Esophagus muscularis mucosa (tissue), 3 donors: ENCODE data around the gene NDUFAF8.

ENCODE experiments used
- POLR2A ChIP-seq: fragments of 450-650 bp; IDR thresholded peaks from one replicate; pipeline ENCODE4 v1.6.1; 2017; ENCODE audit warnings: antibody characterized with exemption, moderate library complexity, mild to moderate bottlenecking, low read depth
- POLR2AphosphoS5 ChIP-seq, 2 donors: sonication (generic); formaldehyde crosslinking; IDR thresholded peaks; one replicate each; pipeline ENCODE4 v1.6.1; 2017; ENCODE audit warnings: antibody characterized with exemption in 2 of 2
- TF ChIP-seq, protein P1 (sequence below), 3 experiments: fragments of 200-600 bp in 2 of 3; fragments of 450-650 bp in 1 of 3; sonication (generic) in 2 of 3; IDR thresholded peaks; one replicate each; pipeline ENCODE4 v1.5.1; 2017 to 2019; ENCODE audit warnings: antibody characterized with exemption in 3 of 3, mild to moderate bottlenecking in 2 of 3, moderate library complexity in 1 of 3

DNA sequence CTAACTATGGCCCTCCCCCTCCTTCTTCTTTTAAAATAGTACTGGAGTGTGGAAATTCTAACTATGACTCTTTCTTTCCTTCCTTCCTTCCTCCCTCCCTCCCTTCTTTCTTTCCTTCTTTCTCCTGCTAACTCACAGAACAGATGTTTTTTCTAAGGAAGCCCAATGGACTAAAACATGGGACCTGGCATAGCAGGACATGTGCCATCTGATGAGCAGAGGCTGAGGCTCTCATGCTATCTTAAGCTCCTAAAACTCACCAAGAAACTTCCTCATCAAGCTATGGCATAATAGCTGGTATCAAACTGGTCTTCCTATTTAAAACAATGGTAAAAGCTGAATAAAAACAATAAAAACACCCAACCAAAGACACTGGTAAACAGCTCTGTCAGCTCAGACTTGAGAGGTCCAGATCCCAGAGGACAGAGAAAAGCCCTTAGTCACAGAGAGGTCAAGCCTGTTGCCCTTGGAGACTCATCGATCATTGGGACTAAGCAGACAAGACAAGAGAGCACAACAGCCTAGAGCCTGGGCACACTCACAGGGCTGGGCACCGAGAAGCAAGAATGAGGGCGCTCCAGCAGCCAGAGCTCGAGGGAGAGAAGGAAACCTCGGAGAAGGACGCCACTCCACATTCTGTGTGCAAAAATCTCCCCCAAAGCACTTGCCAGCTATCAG is 28.4 kb downstream of the NDUFAF8 start:
- TF ChIP-seq POLR2AphosphoS5 (IDR thresholded peaks at IDR 0.05) (no peak), POLR2A (no peak)
- TF ChIP-seq, protein P1, sequence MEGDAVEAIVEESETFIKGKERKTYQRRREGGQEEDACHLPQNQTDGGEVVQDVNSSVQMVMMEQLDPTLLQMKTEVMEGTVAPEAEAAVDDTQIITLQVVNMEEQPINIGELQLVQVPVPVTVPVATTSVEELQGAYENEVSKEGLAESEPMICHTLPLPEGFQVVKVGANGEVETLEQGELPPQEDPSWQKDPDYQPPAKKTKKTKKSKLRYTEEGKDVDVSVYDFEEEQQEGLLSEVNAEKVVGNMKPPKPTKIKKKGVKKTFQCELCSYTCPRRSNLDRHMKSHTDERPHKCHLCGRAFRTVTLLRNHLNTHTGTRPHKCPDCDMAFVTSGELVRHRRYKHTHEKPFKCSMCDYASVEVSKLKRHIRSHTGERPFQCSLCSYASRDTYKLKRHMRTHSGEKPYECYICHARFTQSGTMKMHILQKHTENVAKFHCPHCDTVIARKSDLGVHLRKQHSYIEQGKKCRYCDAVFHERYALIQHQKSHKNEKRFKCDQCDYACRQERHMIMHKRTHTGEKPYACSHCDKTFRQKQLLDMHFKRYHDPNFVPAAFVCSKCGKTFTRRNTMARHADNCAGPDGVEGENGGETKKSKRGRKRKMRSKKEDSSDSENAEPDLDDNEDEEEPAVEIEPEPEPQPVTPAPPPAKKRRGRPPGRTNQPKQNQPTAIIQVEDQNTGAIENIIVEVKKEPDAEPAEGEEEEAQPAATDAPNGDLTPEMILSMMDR (IDR thresholded peaks at IDR 0.05) = no peak
